PC-3 (cell line): Measurements from ENCODE around the gene SURF4.

Experiments used
- EZH2 ChIP-seq: fragments of 300-600 bp; sonication (generic); IDR thresholded peaks from one replicate; pipeline ENCODE4 v1.6.1; 2017; ENCODE audit warnings: antibody characterized with exemption, mild to moderate bottlenecking, low read length; ENCODE audit not compliant: unreplicated experiment
- EZH2phosphoT487 ChIP-seq: fragments of 300-600 bp; sonication (generic); IDR thresholded peaks from 2 replicates; pipeline ENCODE4 v1.6.1; 2018; ENCODE audit warnings: mild to moderate bottlenecking, antibody characterized with exemption, low read length, borderline replicate concordance
- TF ChIP-seq, protein P1 (sequence below): fragments of 300-600 bp; sonication (generic); conservative IDR thresholded peaks from 2 replicates; pipeline ENCODE4 v1.5.1; 2017; ENCODE audit warnings: antibody characterized with exemption, low read depth, mild to moderate bottlenecking, low read length

DNA sequence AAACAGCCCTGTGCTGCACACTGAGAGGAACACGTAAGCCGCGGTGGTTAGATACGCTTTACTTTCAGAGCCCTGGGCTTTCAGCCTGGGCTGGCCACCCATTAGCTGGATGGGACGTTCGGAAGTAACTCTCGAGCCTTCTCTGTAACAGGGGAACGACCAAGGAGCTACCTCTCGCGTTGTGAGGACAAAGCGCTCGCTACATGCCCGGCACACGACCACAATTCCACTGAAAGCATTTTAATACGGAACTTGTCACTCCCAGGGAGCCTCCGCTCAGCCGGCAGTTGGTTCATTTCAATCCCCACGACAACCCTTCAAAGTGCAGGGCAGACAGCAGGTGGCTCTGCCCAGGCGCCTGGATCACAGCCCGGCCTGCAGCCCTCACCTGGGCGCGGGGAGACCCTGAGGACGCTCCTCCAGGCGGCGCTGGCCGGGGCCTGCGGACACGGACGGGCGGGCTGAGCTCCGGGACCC, 19.9 kb downstream of the SURF4 start:
- TF ChIP-seq, protein P1, sequence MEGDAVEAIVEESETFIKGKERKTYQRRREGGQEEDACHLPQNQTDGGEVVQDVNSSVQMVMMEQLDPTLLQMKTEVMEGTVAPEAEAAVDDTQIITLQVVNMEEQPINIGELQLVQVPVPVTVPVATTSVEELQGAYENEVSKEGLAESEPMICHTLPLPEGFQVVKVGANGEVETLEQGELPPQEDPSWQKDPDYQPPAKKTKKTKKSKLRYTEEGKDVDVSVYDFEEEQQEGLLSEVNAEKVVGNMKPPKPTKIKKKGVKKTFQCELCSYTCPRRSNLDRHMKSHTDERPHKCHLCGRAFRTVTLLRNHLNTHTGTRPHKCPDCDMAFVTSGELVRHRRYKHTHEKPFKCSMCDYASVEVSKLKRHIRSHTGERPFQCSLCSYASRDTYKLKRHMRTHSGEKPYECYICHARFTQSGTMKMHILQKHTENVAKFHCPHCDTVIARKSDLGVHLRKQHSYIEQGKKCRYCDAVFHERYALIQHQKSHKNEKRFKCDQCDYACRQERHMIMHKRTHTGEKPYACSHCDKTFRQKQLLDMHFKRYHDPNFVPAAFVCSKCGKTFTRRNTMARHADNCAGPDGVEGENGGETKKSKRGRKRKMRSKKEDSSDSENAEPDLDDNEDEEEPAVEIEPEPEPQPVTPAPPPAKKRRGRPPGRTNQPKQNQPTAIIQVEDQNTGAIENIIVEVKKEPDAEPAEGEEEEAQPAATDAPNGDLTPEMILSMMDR: no peak
- TF ChIP-seq EZH2 (no peak), EZH2phosphoT487 (no peak)
